Mesodermal cell (in vitro differentiated cells): ENCODE measurements around the gene ZNF800.

Experiments
- H3K27ac ChIP-seq: 2 replicates; pipeline ENCODE4 v1.7.0; 2013; ENCODE audit warnings: mild to moderate bottlenecking, low read depth, low read length, moderate library complexity; ENCODE audit not compliant: severe bottlenecking
- H3K36me3 ChIP-seq: 2 replicates; pipeline ENCODE4 v1.7.1; 2013; ENCODE audit warnings: mild to moderate bottlenecking, low read length, moderate library complexity; ENCODE audit not compliant: control insufficient read depth, insufficient read depth
- H3K4me1 ChIP-seq: one replicate; pipeline ENCODE4 v1.7.1; 2013; ENCODE audit warnings: mild to moderate bottlenecking, low read length; ENCODE audit not compliant: insufficient read depth, control insufficient read depth, poor library complexity, severe bottlenecking
- H3K4me3 ChIP-seq: 2 replicates; pipeline ENCODE4 v1.7.0; 2013; ENCODE audit warnings: low read length, control low read depth, mild to moderate bottlenecking; ENCODE audit not compliant: insufficient read depth, poor library complexity, severe bottlenecking; ENCODE audit errors: extremely low read depth
- H3K9me3 ChIP-seq: 2 replicates; pipeline ENCODE4 v1.7.1; 2013; ENCODE audit warnings: mild to moderate bottlenecking, low read length, moderate library complexity; ENCODE audit not compliant: control insufficient read depth
- WGBS, 2 experiments: methylation state at CpG; one replicate each; pipeline ENCODE4 v1.1.5; 2013; ENCODE audit warnings: missing lambda C conversion rate in 2 of 2; ENCODE audit not compliant: insufficient coverage in 2 of 2; 5-methylcytosine and 5-hydroxymethylcytosine counted together

The ZNF800 gene

DNA sequence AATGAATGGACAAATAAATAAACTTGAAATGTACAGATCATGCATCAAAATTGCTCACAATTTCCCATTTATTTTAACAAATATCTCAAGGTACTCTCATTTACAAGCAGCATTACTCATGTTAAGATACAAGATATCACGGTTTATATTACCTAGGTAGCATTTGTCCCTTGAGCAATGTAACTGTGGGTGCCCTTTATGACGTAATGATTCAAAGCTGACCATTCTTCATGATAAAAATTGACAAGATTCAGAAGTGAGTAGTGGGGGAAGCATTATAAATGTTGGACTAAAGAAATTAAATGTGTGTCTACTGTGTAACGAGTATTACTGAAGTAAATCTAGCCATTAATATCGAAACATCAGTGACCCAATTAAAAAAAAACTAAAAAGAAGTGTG is 71.5 kb downstream of the ZNF800 start:
- H3K9me3 ChIP-seq = no peaks in the 10 kb centered on the region
- H3K36me3 ChIP-seq = no peaks in the 10 kb centered on the region
- H3K4me1 ChIP-seq = no peaks in the 10 kb centered on the region
- H3K4me3 ChIP-seq = no peak overlapping the region
- H3K27ac ChIP-seq = no peak overlapping the region
- 100% methylated on average over 1 of the region's 4 CpGs; no CpG with 5 or more reads in 1 of the 2 experiments for WGBS, 2 experiments
